ENCODE results near the gene RIPK1.
"Not testable (repeated sequence)": the region's sequence is repeated elsewhere in the genome, so short reads cannot be mapped to it uniquely, and the experiment has no call there.

RIPK1 gene

GRCh38 chr6:3137057-3137777, 68.9 kb downstream of the RIPK1 start:
- no peaks in the 10 kb centered on the region for H3K4me1 ChIP-seq (ENCODE audit: insufficient read depth, low read length)
- H3K27me3 ChIP-seq (ENCODE audit: insufficient read depth, low read length) = no peaks in the 10 kb centered on the region
- H3K36me3 ChIP-seq (ENCODE audit: insufficient read depth, low read length) = peaks cover 69% of the 10 kb centered on the region
- no peaks in the 10 kb centered on the region for H3K9me3 ChIP-seq (ENCODE audit: low read length)
- H3K4me3 ChIP-seq (ENCODE audit: low read length) = no peak overlapping the region
- H2AFZ ChIP-seq (ENCODE audit: low read depth, low read length) = no peak overlapping the region

DNA sequence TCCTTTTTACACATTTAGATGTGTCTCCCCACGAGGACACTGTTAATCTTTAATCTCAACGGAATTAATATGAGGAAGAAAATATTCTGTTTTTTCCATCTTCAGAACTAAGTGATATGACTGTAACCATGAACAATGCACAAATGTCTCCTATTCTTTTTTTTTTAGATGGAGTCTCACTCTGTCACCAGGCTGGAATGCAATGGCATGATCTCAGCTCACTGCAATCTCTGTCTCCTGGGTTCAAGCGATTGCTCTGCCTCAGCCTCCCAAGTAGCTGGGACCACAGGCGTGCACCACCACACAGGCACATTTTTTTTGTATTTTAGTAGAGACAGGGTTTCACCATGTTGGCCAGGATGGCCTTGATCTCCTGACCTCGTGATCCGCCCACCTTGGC, 69.6 kb downstream of the RIPK1 start:
- H3K4me3 ChIP-seq (ENCODE audit: low read length); H3K9me3 ChIP-seq (ENCODE audit: low read length): not testable (repeated sequence)
- H3K36me3 ChIP-seq (ENCODE audit: insufficient read depth, low read length) = peaks cover 72% of the 10 kb centered on the region

GRCh38 chr6:3138341-3138740, 70.0 kb downstream of the RIPK1 start:
- H3K4me3 ChIP-seq (ENCODE audit: low read length) = no peak overlapping the region
- H3K4me1 ChIP-seq (ENCODE audit: insufficient read depth, low read length) = no peaks in the 10 kb centered on the region
- H3K27me3 ChIP-seq (ENCODE audit: insufficient read depth, low read length) = no peaks in the 10 kb centered on the region
- peaks cover 72% of the 10 kb centered on the region for H3K36me3 ChIP-seq (ENCODE audit: insufficient read depth, low read length)
- H3K9me3 ChIP-seq (ENCODE audit: low read length) = no peaks in the 10 kb centered on the region
- no peak overlapping the region for H2AFZ ChIP-seq (ENCODE audit: low read depth, low read length)

More for the DNA sequence above, 69.6 kb downstream of the RIPK1 start:
- not testable (repeated sequence) for H2AFZ ChIP-seq (ENCODE audit: low read depth, low read length); H3K4me1 ChIP-seq (ENCODE audit: insufficient read depth, low read length); H3K27me3 ChIP-seq (ENCODE audit: insufficient read depth, low read length)

DNA sequence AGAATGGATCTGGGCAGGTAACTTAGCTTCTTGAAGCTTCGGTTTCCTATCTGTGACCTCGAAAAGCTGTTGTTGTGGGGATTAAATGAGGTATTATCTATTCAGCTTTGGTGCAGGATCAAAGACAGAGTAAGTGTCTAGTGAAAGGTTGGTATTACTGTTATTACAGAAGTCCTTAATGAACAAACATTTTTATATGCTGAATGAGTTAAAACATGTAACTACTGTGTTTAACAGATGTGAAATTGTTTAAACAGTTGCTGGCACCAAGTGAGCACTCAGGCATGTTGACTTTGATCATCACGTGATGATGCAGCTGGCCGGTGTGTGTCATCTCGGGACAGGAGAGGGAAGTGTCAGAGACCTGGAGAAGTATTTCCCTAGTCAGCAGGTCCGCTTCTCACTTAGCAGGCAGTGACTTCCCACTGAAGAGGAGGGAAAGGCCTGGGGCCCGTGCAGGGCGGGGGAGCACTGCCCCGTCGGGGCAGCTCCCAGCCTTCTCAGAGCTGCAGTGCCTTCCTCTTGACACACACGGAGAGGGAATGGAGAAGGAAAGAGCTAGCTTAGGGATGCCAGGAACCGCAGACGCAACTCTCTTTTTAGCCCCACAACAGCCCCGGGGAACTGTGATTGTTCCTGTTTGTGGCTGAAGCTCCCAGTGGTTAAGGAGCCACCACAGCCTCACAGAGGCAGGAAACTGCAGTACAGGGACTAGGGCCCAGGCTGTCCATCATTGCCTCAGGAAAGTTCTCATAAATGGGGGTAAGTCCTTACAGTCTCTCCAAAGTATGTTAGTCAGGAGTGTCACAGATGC, 71.0 kb downstream of the RIPK1 start:
- Histone ChIP-seq H2AFZ (ENCODE audit: low read depth, low read length) (no peak overlapping the region), H3K9me3 (ENCODE audit: low read length) (no peaks in the 10 kb centered on the region), H3K27me3 (ENCODE audit: insufficient read depth, low read length) (no peaks in the 10 kb centered on the region), H3K36me3 (ENCODE audit: insufficient read depth, low read length) (peaks cover 73% of the 10 kb centered on the region), H3K4me1 (ENCODE audit: insufficient read depth, low read length) (no peaks in the 10 kb centered on the region), H3K4me3 (ENCODE audit: low read length) (no peak overlapping the region)

GRCh38 chr6:3140201-3140600, 71.9 kb downstream of the RIPK1 start:
- peaks cover 75% of the 10 kb centered on the region for H3K36me3 ChIP-seq (ENCODE audit: insufficient read depth, low read length)

DNA sequence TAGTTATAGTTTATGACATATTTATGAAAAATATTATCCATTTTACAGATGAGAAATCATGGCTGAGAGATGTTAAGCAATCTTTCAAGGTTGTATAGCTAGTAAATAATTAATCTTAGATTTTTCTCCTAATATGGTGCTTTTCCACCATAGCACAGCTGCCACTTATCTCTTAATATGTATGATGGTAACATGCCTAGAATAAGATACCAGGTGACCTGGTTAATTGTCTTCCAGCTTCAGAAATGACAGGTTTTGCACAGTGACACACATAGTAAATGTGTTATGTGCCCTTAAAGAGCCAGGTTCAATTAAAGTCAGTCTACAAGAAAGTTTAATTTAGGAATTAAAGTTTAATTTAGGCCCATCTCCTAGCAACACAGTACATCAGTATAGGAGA, 74.2 kb downstream of the RIPK1 start:
- peaks cover 64% of the 10 kb centered on the region for H3K36me3 ChIP-seq (ENCODE audit: insufficient read depth, low read length)
- no peaks in the 10 kb centered on the region for H3K9me3 ChIP-seq (ENCODE audit: low read length)
- no peak overlapping the region for H2AFZ ChIP-seq (ENCODE audit: low read depth, low read length)
- no peaks in the 10 kb centered on the region for H3K4me1 ChIP-seq (ENCODE audit: insufficient read depth, low read length)
- H3K4me3 ChIP-seq (ENCODE audit: low read length) = no peak overlapping the region
- no peaks in the 10 kb centered on the region for H3K27me3 ChIP-seq (ENCODE audit: insufficient read depth, low read length)

More at GRCh38 chr6:3140201-3140600, 71.9 kb downstream of the RIPK1 start:
- no peak overlapping the region for H3K4me3 ChIP-seq (ENCODE audit: low read length)
- H2AFZ ChIP-seq (ENCODE audit: low read depth, low read length) = no peak overlapping the region
- no peaks in the 10 kb centered on the region for H3K4me1 ChIP-seq (ENCODE audit: insufficient read depth, low read length)
- no peaks in the 10 kb centered on the region for H3K9me3 ChIP-seq (ENCODE audit: low read length)
- no peaks in the 10 kb centered on the region for H3K27me3 ChIP-seq (ENCODE audit: insufficient read depth, low read length)

DNA sequence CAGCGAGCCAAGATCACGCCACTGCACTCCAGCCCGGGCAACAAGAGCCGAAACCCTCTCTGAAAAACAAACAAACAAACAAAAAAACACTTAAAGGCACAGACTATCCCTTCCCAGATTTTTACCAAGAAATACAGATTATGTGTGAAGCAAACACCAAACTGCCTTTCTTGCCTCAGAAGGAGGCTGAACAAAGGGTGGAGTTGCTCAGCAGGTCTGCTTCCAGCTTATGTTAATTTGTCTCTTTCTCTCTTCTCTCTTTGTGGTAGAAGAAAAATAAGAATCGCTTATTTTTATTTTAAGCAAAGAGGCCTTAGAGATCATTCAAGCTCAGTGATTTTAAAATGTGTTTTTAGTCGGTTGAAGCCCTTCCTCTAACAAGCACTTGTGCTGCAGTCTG, 74.9 kb downstream of the RIPK1 start:
- Histone ChIP-seq H3K36me3 (ENCODE audit: insufficient read depth, low read length) (peaks cover 64% of the 10 kb centered on the region), H3K9me3 (ENCODE audit: low read length) (no peaks in the 10 kb centered on the region), H3K27me3 (ENCODE audit: insufficient read depth, low read length) (no peaks in the 10 kb centered on the region), H2AFZ (ENCODE audit: low read depth, low read length) (no peak overlapping the region), H3K4me3 (ENCODE audit: low read length) (no peak overlapping the region), H3K4me1 (ENCODE audit: insufficient read depth, low read length) (no peaks in the 10 kb centered on the region)

GRCh38 chr6:3144571-3144970, 76.3 kb downstream of the RIPK1 start:
- Histone ChIP-seq H3K9me3 (ENCODE audit: low read length) (no peaks in the 10 kb centered on the region), H3K27me3 (ENCODE audit: insufficient read depth, low read length) (no peaks in the 10 kb centered on the region), H3K36me3 (ENCODE audit: insufficient read depth, low read length) (peaks cover 62% of the 10 kb centered on the region), H3K4me1 (ENCODE audit: insufficient read depth, low read length) (no peaks in the 10 kb centered on the region), H3K4me3 (ENCODE audit: low read length) (no peak overlapping the region), H2AFZ (ENCODE audit: low read depth, low read length) (no peak overlapping the region)

GRCh38 chr6:3147914-3148757, 79.8 kb downstream of the RIPK1 start:
- H3K4me3 ChIP-seq (ENCODE audit: low read length) = no peak overlapping the region
- no peak overlapping the region for H2AFZ ChIP-seq (ENCODE audit: low read depth, low read length)
- peaks cover 61% of the 10 kb centered on the region for H3K36me3 ChIP-seq (ENCODE audit: insufficient read depth, low read length)
- no peaks in the 10 kb centered on the region for H3K4me1 ChIP-seq (ENCODE audit: insufficient read depth, low read length)
- H3K9me3 ChIP-seq (ENCODE audit: low read length) = no peaks in the 10 kb centered on the region
- H3K27me3 ChIP-seq (ENCODE audit: insufficient read depth, low read length) = no peaks in the 10 kb centered on the region

- Histone ChIP-seq H2AFZ (ENCODE audit: low read depth, low read length) (no peak overlapping the region), H3K4me1 (ENCODE audit: insufficient read depth, low read length) (peaks cover 12% of the 10 kb centered on the region), H3K36me3 (ENCODE audit: insufficient read depth, low read length) (peaks cover 65% of the 10 kb centered on the region), H3K4me3 (ENCODE audit: low read length) (no peak overlapping the region), H3K27me3 (ENCODE audit: insufficient read depth, low read length) (no peaks in the 10 kb centered on the region), H3K9me3 (ENCODE audit: low read length) (no peaks in the 10 kb centered on the region)
Observed at GRCh38 chr6:3151691-3152090, 83.4 kb downstream of the RIPK1 start.

DNA sequence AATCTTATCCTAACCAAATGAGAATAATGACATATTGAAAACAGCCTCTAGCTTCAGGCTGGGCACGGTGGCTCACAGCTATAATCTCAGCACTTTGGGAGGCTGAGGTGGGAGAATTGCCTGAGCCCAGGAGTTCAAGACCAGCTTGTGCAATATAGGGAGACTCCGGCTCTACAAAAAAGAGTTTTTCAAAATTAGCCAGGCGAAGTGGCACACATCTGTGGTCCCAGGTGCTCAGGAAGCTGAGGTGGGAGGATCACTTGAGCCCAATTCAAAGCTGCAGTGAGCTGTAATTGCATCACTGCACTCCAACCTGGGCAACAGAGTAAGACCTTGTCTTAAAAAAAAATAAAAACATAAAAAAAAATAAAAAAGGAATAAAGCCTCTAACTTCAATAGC, 84.4 kb downstream of the RIPK1 start:
- H3K36me3 ChIP-seq (ENCODE audit: insufficient read depth, low read length) = peaks cover 56% of the 10 kb centered on the region
- no peaks in the 10 kb centered on the region for H3K27me3 ChIP-seq (ENCODE audit: insufficient read depth, low read length)
- peaks cover 12% of the 10 kb centered on the region for H3K4me1 ChIP-seq (ENCODE audit: insufficient read depth, low read length)
- H3K9me3 ChIP-seq (ENCODE audit: low read length) = no peaks in the 10 kb centered on the region
- H2AFZ ChIP-seq (ENCODE audit: low read depth, low read length) = no peak overlapping the region
- H3K4me3 ChIP-seq (ENCODE audit: low read length) = no peak overlapping the region

- H3K36me3 ChIP-seq (ENCODE audit: insufficient read depth, low read length) = peaks cover 33% of the 10 kb centered on the region
- H3K4me3 ChIP-seq (ENCODE audit: low read length) = peak overlapping the region; percentile 25
- not testable (repeated sequence) for H2AFZ ChIP-seq (ENCODE audit: low read depth, low read length); H3K27me3 ChIP-seq (ENCODE audit: insufficient read depth, low read length); H3K9me3 ChIP-seq (ENCODE audit: low read length)
- H3K4me1 ChIP-seq (ENCODE audit: insufficient read depth, low read length) = peaks cover 28% of the 10 kb centered on the region
Observed at GRCh38 chr6:3155416-3155815, 87.1 kb downstream of the RIPK1 start.
